Measurements from ENCODE around the gene CMSS1.
A peak's percentile ranks its signal among the peaks of the same experiment; 100 is the strongest.

The CMSS1 gene

DNA sequence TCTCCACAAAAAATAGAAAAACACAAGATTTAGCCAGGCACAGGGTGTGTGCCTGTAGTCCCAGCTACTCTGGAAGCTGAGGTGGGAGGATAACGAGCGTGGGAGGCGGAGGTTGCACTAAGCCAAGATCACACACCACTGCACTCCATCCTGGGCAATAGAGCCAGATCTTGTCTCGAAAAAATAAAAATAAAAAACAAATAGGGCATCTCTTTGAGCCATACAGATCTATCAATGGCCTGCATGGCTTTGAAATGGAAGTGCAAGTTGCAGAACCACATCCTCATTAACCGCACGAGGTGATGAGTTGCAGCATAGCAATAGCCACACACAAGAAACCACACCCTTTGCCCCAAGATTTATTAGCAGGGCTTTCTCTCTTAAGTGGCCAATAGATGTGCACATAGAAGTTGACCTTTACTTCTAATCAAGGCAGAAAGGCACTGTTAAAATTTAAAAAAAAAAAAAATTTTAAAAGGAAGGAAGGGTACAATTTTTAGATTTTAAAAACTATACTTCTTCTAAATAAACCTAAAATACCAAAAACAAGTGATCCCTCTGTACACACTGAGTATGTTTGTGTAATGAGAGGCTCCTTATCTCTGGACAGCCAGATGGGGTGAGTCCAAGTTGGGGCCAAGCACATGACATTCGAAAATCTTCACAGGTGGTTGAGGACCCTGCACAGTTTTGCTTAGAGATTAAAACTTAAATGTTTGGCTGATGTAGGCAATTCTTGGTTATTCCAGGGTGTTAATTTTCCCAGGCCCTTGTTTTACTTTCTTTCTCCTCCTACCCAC is 243.2 kb downstream of the CMSS1 start:
- H3K4me3 ChIP-seq (replicated peaks; ENCODE audit: low read depth, low read length), result no peak overlapping the region
- no peak for DNase-seq (ENCODE audit: extremely low read depth, low read depth)

GRCh38 chr3:100062665-100063064 is 245.0 kb downstream of the CMSS1 start:
- no peak for DNase-seq (ENCODE audit: extremely low read depth, low read depth)
- H3K4me3 ChIP-seq (replicated peaks; ENCODE audit: low read depth, low read length), result no peak overlapping the region
- TF ChIP-seq, protein P1, sequence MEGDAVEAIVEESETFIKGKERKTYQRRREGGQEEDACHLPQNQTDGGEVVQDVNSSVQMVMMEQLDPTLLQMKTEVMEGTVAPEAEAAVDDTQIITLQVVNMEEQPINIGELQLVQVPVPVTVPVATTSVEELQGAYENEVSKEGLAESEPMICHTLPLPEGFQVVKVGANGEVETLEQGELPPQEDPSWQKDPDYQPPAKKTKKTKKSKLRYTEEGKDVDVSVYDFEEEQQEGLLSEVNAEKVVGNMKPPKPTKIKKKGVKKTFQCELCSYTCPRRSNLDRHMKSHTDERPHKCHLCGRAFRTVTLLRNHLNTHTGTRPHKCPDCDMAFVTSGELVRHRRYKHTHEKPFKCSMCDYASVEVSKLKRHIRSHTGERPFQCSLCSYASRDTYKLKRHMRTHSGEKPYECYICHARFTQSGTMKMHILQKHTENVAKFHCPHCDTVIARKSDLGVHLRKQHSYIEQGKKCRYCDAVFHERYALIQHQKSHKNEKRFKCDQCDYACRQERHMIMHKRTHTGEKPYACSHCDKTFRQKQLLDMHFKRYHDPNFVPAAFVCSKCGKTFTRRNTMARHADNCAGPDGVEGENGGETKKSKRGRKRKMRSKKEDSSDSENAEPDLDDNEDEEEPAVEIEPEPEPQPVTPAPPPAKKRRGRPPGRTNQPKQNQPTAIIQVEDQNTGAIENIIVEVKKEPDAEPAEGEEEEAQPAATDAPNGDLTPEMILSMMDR (IDR thresholded peaks at IDR 0.05; ENCODE audit: low read depth, low read length, missing control alignments), result no peak

More for the DNA sequence above, 243.2 kb downstream of the CMSS1 start:
- TF ChIP-seq, protein P1 (IDR thresholded peaks at IDR 0.05; ENCODE audit: low read depth, low read length, missing control alignments), result no peak

GRCh38 chr3:100063929-100064461 is 246.3 kb downstream of the CMSS1 start:
- no peak overlapping the region for H3K4me3 ChIP-seq (replicated peaks; ENCODE audit: low read depth, low read length)
- DNase-seq (ENCODE audit: extremely low read depth, low read depth), result no peak
- TF ChIP-seq, protein P1 (IDR thresholded peaks at IDR 0.05; ENCODE audit: low read depth, low read length, missing control alignments), result no peak

DNA sequence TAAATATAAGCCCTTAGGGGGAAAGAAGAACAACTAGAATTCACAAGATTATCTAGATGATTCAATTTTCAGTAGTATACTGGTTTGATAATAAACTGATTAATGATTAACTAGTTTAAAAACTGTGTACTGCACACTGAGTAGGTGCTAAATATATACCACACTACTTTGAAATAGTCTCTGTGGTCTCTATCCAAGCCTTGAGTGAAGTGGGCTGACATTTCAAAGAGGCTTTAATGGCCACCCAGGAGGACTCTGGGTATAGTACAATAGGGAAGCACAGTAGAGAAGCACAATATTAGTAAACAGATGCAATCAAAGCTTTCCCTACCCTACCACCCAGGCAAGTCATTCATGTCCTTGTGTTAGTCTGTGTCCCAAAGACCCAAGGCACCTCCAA is 249.9 kb downstream of the CMSS1 start:
- TF ChIP-seq, protein P1 (IDR thresholded peaks at IDR 0.05; ENCODE audit: low read depth, low read length, missing control alignments), result no peak
- DNase-seq (ENCODE audit: extremely low read depth, low read depth), result no peak
- no peak overlapping the region for H3K4me3 ChIP-seq (replicated peaks; ENCODE audit: low read depth, low read length)

GRCh38 chr3:100068826-100069225 is 251.2 kb downstream of the CMSS1 start:
- H3K4me3 ChIP-seq (replicated peaks; ENCODE audit: low read depth, low read length), result no peak overlapping the region
- peak; percentile 54 for DNase-seq (ENCODE audit: extremely low read depth, low read depth)
- TF ChIP-seq, protein P1 (IDR thresholded peaks at IDR 0.05; ENCODE audit: low read depth, low read length, missing control alignments), result peak; percentile 77

DNA sequence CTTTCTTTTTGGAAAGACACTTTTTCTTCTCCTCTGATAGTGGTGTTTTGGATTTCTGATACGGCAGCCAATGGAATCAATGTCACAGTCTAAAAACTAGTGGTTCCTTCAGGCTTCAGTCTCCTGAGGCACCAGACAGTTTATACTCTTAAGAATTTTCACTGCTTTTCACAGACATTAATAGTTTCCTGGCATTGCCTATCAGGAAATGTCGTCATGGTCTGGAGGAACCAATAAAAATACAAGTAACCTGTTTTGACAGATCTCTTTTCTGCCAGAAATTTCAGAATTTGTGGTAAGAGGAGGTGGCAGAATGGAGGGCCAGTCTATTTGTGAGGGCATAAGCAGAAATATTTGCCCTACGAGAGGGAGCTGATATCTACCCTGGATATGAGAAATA is 251.8 kb downstream of the CMSS1 start:
- no peak for DNase-seq (ENCODE audit: extremely low read depth, low read depth)
- TF ChIP-seq, protein P1 (IDR thresholded peaks at IDR 0.05; ENCODE audit: low read depth, low read length, missing control alignments), result no peak
- H3K4me3 ChIP-seq (replicated peaks; ENCODE audit: low read depth, low read length), result no peak overlapping the region
